ENCODE results near the gene CRYBG3.
"Not testable (repeated sequence)": the region's sequence is repeated elsewhere in the genome, so short reads cannot be mapped to it uniquely, and the experiment has no call there.

The CRYBG3 gene

GRCh38 chr3:97821774-97822358 lies at the start of gene CRYBG3:
Gene CRYBG3 (plus strand): TSS chr3:97822011. CDS start chr3:97822207, 196 bp downstream.
- peak; percentile 81 for DNase-seq (ENCODE audit: low read depth in 2 of 2)

- no peak for DNase-seq (ENCODE audit: low read depth in 2 of 2)
Observed at GRCh38 chr3:97772926-97773325, 48.9 kb upstream of the CRYBG3 start.

- DNase-seq (ENCODE audit: low read depth in 2 of 2): no peak
Observed at GRCh38 chr3:97778152-97778551, 43.7 kb upstream of the CRYBG3 start.

GRCh38 chr3:97793420-97794019 lies 28.3 kb upstream of the CRYBG3 start:
- DNase-seq (ENCODE audit: low read depth in 2 of 2): no peak

- no peak for DNase-seq (ENCODE audit: low read depth in 2 of 2)
Observed at GRCh38 chr3:97795951-97796350, 25.9 kb upstream of the CRYBG3 start.

- no peak for DNase-seq (ENCODE audit: low read depth in 2 of 2)
Observed at GRCh38 chr3:97804471-97804870, 17.3 kb upstream of the CRYBG3 start.

GRCh38 chr3:97810779-97811390 lies 10.9 kb upstream of the CRYBG3 start:
- no peak for DNase-seq (ENCODE audit: low read depth in 2 of 2)

- peak in 1 of 2 donors; percentile 14 for DNase-seq (ENCODE audit: low read depth in 2 of 2)
Observed at GRCh38 chr3:97815149-97815917, 6.5 kb upstream of the CRYBG3 start.

GRCh38 chr3:97816811-97817210 lies 5.0 kb upstream of the CRYBG3 start:
- DNase-seq (ENCODE audit: low read depth in 2 of 2): no peak

GRCh38 chr3:97817965-97818364 lies 3.8 kb upstream of the CRYBG3 start:
- no peak for DNase-seq (ENCODE audit: low read depth in 2 of 2)

GRCh38 chr3:97820780-97821179 lies 1.0 kb upstream of the CRYBG3 start:
- DNase-seq (ENCODE audit: low read depth in 2 of 2): no peak

- peak in 1 of 2 donors; percentile 23 for DNase-seq (ENCODE audit: low read depth in 2 of 2)
Observed at GRCh38 chr3:97821287-97821773, 481 bp upstream of the CRYBG3 start.

- DNase-seq (ENCODE audit: low read depth in 2 of 2): peak in 1 of 2 donors; percentile 2
Observed at GRCh38 chr3:97822359-97822775, 556 bp downstream of the CRYBG3 start.

GRCh38 chr3:97823046-97824004 lies 1.5 kb downstream of the CRYBG3 start:
- no peak for DNase-seq (ENCODE audit: low read depth in 2 of 2)

- no peak for DNase-seq (ENCODE audit: low read depth in 2 of 2)
Observed at GRCh38 chr3:97825101-97825500, 3.3 kb downstream of the CRYBG3 start.

- DNase-seq (ENCODE audit: low read depth in 2 of 2): no peak
Observed at GRCh38 chr3:97827741-97828471, 6.1 kb downstream of the CRYBG3 start.

GRCh38 chr3:97829198-97829597 lies 7.4 kb downstream of the CRYBG3 start:
- DNase-seq (ENCODE audit: low read depth in 2 of 2): no peak

- DNase-seq (ENCODE audit: low read depth in 2 of 2): no peak
Observed at GRCh38 chr3:97830638-97831037, 8.8 kb downstream of the CRYBG3 start.

GRCh38 chr3:97831140-97831539 lies 9.3 kb downstream of the CRYBG3 start:
- DNase-seq (ENCODE audit: low read depth in 2 of 2): no peak

GRCh38 chr3:97833184-97833583 lies 11.4 kb downstream of the CRYBG3 start:
- DNase-seq (ENCODE audit: low read depth in 2 of 2): not testable (repeated sequence)

Measured in stimulated activated CD8-positive, alpha-beta memory T cell treated with anti-CD3 and anti-CD28 coated beads, Interleukin-15, amount 100 ng/mL, for 48 hours (primary cell).